Activated T-helper 2 cell treated with anti-CD3 and anti-CD28 coated beads, Interferon-gamma antibody, Interleukin-2, Interleukin-4, amounts not matched to agents 10 μg/mL and 5 μg/mL and 100 μg/mL, durations not matched to agents 14 hours and 24 hours and 36 hours (primary cell): ENCODE data around the gene GRM8. TPM values are rescaled to one million over a fixed set of nuclear protein-coding genes. Genes with fewer than 3 reads are reported as not detected.

ENCODE experiments used
- DNase-seq: peaks from one replicate; pipeline ENCODE4 v3.0.0; 2021; ENCODE audit warnings: low spot score
- H3K27ac Mint-ChIP-seq: one replicate; pipeline ENCODE4 v1.8.0; 2021; ENCODE audit warnings: mixed read lengths
- H3K27me3 Mint-ChIP-seq: one replicate; pipeline ENCODE4 v1.8.0; 2021; ENCODE audit warnings: low read depth, mixed read lengths
- H3K36me3 Mint-ChIP-seq: one replicate; pipeline ENCODE4 v1.8.0; 2021; ENCODE audit warnings: low read depth, mixed read lengths
- H3K4me1 Mint-ChIP-seq: one replicate; pipeline ENCODE4 v1.8.0; 2021; ENCODE audit warnings: low read depth, mixed read lengths
- H3K4me3 Mint-ChIP-seq: one replicate; pipeline ENCODE4 v1.8.0; 2021; ENCODE audit warnings: low read depth, mild to moderate bottlenecking, moderate library complexity, mixed read lengths
- H3K9me3 Mint-ChIP-seq: one replicate; pipeline ENCODE4 v1.8.0; 2021; ENCODE audit warnings: mixed read lengths
- intact Hi-C: fragments of 100-400 bp; cut with micrococcal nuclease; formaldehyde crosslinking; loops from one replicate; pipeline ENCODE4 v1.15.1; 2023
- total RNA-seq: library from RNA; stranded (reverse); gene quantifications from 2 replicates; pipeline ENCODE4 v1.2.3, GENCODE V29; 2022

The GRM8 gene
- total RNA-seq, 1 donor from 2014 or later, result not detected

DNA sequence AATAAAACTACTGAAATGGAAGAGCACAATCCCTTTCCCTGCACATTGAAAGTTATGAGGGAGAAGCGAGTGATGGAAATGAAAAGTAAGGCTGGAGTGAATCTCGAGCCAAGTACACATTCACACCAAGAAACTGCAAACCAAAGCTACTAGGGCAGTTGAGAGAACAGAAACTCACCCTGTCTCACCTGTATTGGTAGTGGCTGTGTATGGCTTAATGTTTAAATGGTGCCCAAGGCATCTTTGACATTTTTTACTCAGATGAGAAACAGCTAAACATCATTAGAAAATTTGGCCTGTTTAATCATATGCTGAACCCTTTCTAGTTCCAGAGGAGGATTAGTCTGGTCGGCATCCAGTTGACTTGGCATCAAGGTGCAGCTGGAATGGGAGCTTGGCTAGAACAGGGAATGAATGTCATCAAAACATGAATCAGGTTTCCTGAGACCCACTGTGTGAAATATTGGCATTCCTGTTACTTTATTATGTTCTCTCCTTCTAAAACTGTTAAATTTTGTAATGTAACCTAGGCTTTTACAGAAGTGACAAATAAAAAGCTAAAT lies 840.8 kb downstream of the GRM8 start:
- no peak for DNase-seq
- no peaks in the 10 kb centered on the region for H3K36me3 Mint-ChIP-seq
- intact Hi-C loops, result no loop called here
- H3K4me3 Mint-ChIP-seq, result no peak overlapping the region
- H3K9me3 Mint-ChIP-seq, result peaks cover 14% of the 10 kb centered on the region
- no peak overlapping the region for H3K27ac Mint-ChIP-seq
- no peaks in the 10 kb centered on the region for H3K4me1 Mint-ChIP-seq
- no peaks in the 10 kb centered on the region for H3K27me3 Mint-ChIP-seq

DNA sequence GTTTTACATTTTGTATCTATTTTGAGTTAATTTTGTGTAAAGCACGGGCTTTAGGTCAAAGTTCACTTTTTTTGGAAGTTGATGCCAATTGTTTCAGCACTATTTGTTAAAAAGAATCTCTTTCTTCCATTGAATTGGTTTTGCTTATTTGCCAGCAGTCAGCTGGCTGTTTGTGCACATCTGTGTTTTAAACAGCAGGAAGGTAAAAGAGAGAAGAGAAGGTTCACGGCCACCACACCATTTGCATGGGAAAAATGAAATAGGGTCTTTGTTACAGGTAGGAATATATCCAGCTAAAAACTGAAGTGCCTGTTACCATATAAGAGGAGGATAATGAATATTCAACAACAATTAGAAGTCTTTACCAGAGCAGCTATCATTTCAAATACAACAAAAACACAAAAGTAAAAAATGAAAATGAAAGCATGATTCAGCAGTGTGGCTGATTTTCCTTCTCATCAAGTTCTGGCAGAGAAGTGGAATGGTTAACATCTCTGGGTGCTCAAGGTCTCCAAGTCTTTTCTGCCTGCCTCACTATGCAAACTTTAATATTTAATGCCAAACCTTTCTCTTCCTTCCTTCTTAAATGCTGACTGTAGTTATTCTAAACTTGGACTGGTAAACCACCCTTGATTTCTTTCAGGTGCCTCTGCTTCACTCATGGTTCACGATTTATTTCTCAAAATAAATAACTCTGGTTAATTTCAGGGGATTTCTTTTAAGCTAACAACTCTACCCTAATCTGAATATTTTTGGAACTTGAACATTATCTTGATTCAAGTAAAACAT lies 841.5 kb downstream of the GRM8 start:
- H3K4me1 Mint-ChIP-seq, result no peaks in the 10 kb centered on the region
- no peak overlapping the region for H3K27ac Mint-ChIP-seq
- no peak for DNase-seq
- intact Hi-C loops, result no loop called here
- H3K36me3 Mint-ChIP-seq, result no peaks in the 10 kb centered on the region
- no peak overlapping the region for H3K4me3 Mint-ChIP-seq
- peaks cover 8% of the 10 kb centered on the region for H3K9me3 Mint-ChIP-seq
- H3K27me3 Mint-ChIP-seq, result no peaks in the 10 kb centered on the region

DNA sequence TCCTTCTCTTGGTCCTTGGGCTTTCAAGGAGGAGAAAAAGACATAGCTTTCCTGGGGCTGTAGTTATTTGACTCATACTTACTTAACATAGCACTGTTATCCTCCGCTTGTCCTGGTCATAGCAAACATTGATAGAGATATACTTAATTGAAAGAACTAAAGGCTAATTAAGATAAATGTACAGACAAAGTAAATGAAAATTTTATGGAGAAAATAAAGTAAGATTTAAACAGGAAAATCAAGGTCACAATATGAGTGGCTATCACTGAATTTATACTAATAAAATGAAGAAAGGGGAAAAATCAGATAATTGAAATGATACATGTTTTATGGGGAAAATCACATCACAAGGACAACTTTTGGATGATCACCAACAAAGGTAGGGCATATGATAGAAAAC lies 849.7 kb downstream of the GRM8 start:
- intact Hi-C loops, result no loop called here

GRCh38 chr7:126401918-126402317 lies 850.8 kb downstream of the GRM8 start:
- no peaks in the 10 kb centered on the region for H3K27me3 Mint-ChIP-seq

More for the DNA sequence above, 849.7 kb downstream of the GRM8 start:
- Mint-ChIP-seq H3K36me3 (no peaks in the 10 kb centered on the region), H3K27ac (no peak overlapping the region), H3K27me3 (no peaks in the 10 kb centered on the region), H3K4me1 (no peaks in the 10 kb centered on the region), H3K4me3 (no peak overlapping the region), H3K9me3 (peaks cover 4% of the 10 kb centered on the region)
- DNase-seq, result no peak

DNA sequence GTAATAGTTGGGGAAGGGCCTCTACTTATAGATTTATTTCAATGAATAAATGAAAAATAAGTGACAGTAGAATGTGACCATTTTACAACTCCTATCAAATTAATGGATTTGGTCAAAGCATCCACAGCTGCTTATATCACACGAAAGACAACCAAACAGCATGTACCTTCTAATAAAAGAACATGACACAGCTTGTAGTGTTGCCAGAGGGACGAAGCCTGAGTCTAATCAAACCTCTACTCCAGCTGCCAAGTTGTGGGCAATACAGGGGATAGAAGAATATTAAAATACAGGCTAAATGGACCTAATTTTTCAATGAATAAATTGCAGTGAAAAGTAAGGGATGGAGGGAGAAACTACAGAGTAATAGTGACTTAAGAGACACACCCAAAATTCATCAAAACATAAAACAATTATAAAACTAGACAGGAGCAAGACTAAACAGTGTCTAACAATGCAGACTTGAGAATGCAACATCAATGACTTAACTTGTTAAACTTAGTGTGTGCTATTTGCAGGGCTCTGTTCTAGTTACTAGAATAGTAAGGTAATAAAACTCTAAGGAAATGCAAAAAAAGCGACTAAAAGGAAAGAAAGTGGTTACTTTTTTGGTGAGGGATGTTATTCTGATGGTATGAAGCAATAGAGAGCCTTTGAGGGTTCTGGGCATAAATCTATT lies 853.8 kb downstream of the GRM8 start:
- Mint-ChIP-seq H3K27ac (no peak overlapping the region), H3K27me3 (no peaks in the 10 kb centered on the region), H3K4me3 (no peak overlapping the region), H3K9me3 (peaks cover 14% of the 10 kb centered on the region), H3K36me3 (no peaks in the 10 kb centered on the region), H3K4me1 (no peaks in the 10 kb centered on the region)
- no peak for DNase-seq
- intact Hi-C loops, result no loop called here

More at GRCh38 chr7:126401918-126402317, 850.8 kb downstream of the GRM8 start:
- H3K36me3 Mint-ChIP-seq, result no peaks in the 10 kb centered on the region
- H3K27ac Mint-ChIP-seq, result no peak overlapping the region
- no peaks in the 10 kb centered on the region for H3K4me1 Mint-ChIP-seq
- DNase-seq, result no peak
- intact Hi-C loops, result no loop called here
- H3K4me3 Mint-ChIP-seq, result no peak overlapping the region
- peaks cover 4% of the 10 kb centered on the region for H3K9me3 Mint-ChIP-seq

- Mint-ChIP-seq H3K27me3 (no peaks in the 10 kb centered on the region), H3K36me3 (no peaks in the 10 kb centered on the region), H3K27ac (no peak overlapping the region), H3K4me1 (no peaks in the 10 kb centered on the region), H3K9me3 (peaks cover 20% of the 10 kb centered on the region), H3K4me3 (no peak overlapping the region)
- intact Hi-C loops, result no loop called here
- no peak for DNase-seq
These were observed 854.5 kb downstream of the GRM8 start for GRCh38 chr7:126398285-126398684.

DNA sequence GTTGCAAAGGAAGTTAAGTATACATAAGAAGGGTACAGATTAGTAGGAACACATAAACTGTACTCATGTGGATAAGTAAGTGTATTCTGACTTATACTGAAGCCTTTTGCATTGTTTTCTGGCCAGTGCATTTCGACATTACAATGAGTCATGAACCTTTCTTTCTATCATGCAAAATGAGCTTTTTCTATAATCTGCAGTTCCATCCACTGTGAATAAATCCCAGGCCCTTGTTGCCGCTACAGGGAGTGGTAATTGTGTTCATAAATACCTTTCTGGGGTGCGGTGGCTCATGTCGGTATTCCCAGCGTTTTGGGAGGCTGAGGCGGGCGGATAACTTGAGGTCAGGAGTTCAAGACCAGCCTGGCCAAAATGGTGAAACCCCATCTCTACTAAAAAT lies 858.3 kb downstream of the GRM8 start:
- no peak for DNase-seq
- Mint-ChIP-seq H3K9me3 (peaks cover 36% of the 10 kb centered on the region), H3K36me3 (no peaks in the 10 kb centered on the region), H3K4me3 (no peak overlapping the region), H3K4me1 (no peaks in the 10 kb centered on the region), H3K27ac (no peak overlapping the region), H3K27me3 (no peaks in the 10 kb centered on the region)
- intact Hi-C loops, result no loop called here

Other genes with a start within 250 kb of the GRM8 start
- 40.2 and 40.8 TPM in 2 replicates for gene ZNF800, start 139.8 kb upstream of the GRM8 start, total RNA-seq